ACC112 (cell line): ENCODE data around the gene SLC9C1.
A peak's percentile ranks its signal among the peaks of the same experiment; 100 is the strongest.

ENCODE experiments used
- H2AFZ ChIP-seq: fragments of 200-600 bp; sonication (generic); one replicate; pipeline ENCODE4 v1.6.0; 2017; ENCODE audit warnings: antibody characterized with exemption, low read length; ENCODE audit not compliant: unreplicated experiment
- H3K27ac ChIP-seq: fragments of 200-600 bp; sonication (generic); 2 replicates; pipeline ENCODE4 v1.5.1; 2014; ENCODE audit warnings: low read depth, mild to moderate bottlenecking, antibody characterized with exemption, low read length, moderate library complexity
- H3K27me3 ChIP-seq: fragments of 200-600 bp; sonication (generic); 2 replicates; pipeline ENCODE4 v1.6.1; 2014; ENCODE audit warnings: mild to moderate bottlenecking, antibody characterized with exemption, low read length, moderate library complexity, mixed read lengths; ENCODE audit not compliant: insufficient read depth
- H3K36me3 ChIP-seq: fragments of 200-600 bp; sonication (generic); 2 replicates; pipeline ENCODE4 v1.6.1; 2016; ENCODE audit warnings: mild to moderate bottlenecking, antibody characterized with exemption, low read length, moderate library complexity, mixed read lengths; ENCODE audit not compliant: insufficient read depth
- H3K4me1 ChIP-seq: fragments of 200-600 bp; sonication (generic); one replicate; pipeline ENCODE4 v1.6.1; 2016; ENCODE audit warnings: low read length, mixed read lengths; ENCODE audit not compliant: insufficient read depth, unreplicated experiment, control insufficient read depth
- H3K4me3 ChIP-seq: fragments of 200-600 bp; sonication (generic); 2 replicates; pipeline ENCODE4 v1.5.1; 2014; ENCODE audit warnings: mild to moderate bottlenecking, low read depth, low read length
- H3K79me2 ChIP-seq: fragments of 200-600 bp; sonication (generic); one replicate; pipeline ENCODE4 v1.6.0; 2016; ENCODE audit warnings: low read length; ENCODE audit not compliant: control insufficient read depth, unreplicated experiment, insufficient read depth

The SLC9C1 gene

GRCh38 chr3:112293368-112294321, at the start of gene SLC9C1:
SLC9C1 (minus strand) TSS chr3:112294216; CDS start chr3:112286791, 7,425 bp downstream.
- Histone ChIP-seq H3K27ac (peak within 1 kb of the TSS; percentile 1), H3K27me3 (no peaks in the 10 kb centered on the region), H3K4me1 (peaks cover 4% of the 10 kb centered on the region), H3K36me3 (no peaks in the 10 kb centered on the region), H3K79me2 (no peaks in the 10 kb centered on the region), H2AFZ (peak within 1 kb of the TSS; percentile 30), H3K4me3 (peak within 1 kb of the TSS; percentile 74)

GRCh38 chr3:112341386-112341785, 47.4 kb upstream of the SLC9C1 start:
- Histone ChIP-seq H3K27me3 (no peaks in the 10 kb centered on the region), H3K36me3 (peaks cover 4% of the 10 kb centered on the region; the same call in 1 of the 2 replicates)

GRCh38 chr3:112339609-112340008, 45.6 kb upstream of the SLC9C1 start:
- no peak overlapping the region for H3K27ac ChIP-seq
- H3K79me2 ChIP-seq = no peaks in the 10 kb centered on the region
- H3K27me3 ChIP-seq = no peaks in the 10 kb centered on the region
- H2AFZ ChIP-seq = no peak overlapping the region
- no peak overlapping the region for H3K4me3 ChIP-seq
- no peaks in the 10 kb centered on the region; the same call in 1 of the 2 replicates for H3K36me3 ChIP-seq
- peaks cover 8% of the 10 kb centered on the region for H3K4me1 ChIP-seq

More at GRCh38 chr3:112341386-112341785, 47.4 kb upstream of the SLC9C1 start:
- Histone ChIP-seq H3K4me1 (peaks cover 8% of the 10 kb centered on the region), H3K4me3 (no peak overlapping the region), H3K27ac (no peak overlapping the region), H2AFZ (no peak overlapping the region), H3K79me2 (no peaks in the 10 kb centered on the region)

- H3K4me3 ChIP-seq = no peak overlapping the region
- no peaks in the 10 kb centered on the region; the same call in 1 of the 2 replicates for H3K36me3 ChIP-seq
- no peak overlapping the region for H3K27ac ChIP-seq
- H2AFZ ChIP-seq = no peak overlapping the region
- H3K79me2 ChIP-seq = no peaks in the 10 kb centered on the region
- H3K27me3 ChIP-seq = no peaks in the 10 kb centered on the region
- H3K4me1 ChIP-seq = peaks cover 8% of the 10 kb centered on the region
These were observed 45.1 kb upstream of the SLC9C1 start for GRCh38 chr3:112339134-112339533.

GRCh38 chr3:112338727-112339056, 44.7 kb upstream of the SLC9C1 start:
- no peaks in the 10 kb centered on the region for H3K79me2 ChIP-seq
- no peak overlapping the region for H3K27ac ChIP-seq
- H3K27me3 ChIP-seq = no peaks in the 10 kb centered on the region
- peaks cover 8% of the 10 kb centered on the region for H3K4me1 ChIP-seq
- no peaks in the 10 kb centered on the region for H3K36me3 ChIP-seq
- no peak overlapping the region for H2AFZ ChIP-seq
- H3K4me3 ChIP-seq = no peak overlapping the region

GRCh38 chr3:112338021-112338726, 44.2 kb upstream of the SLC9C1 start:
- no peak overlapping the region for H2AFZ ChIP-seq
- H3K79me2 ChIP-seq = no peaks in the 10 kb centered on the region
- H3K4me1 ChIP-seq = peaks cover 8% of the 10 kb centered on the region
- H3K27ac ChIP-seq = no peak overlapping the region
- H3K27me3 ChIP-seq = no peaks in the 10 kb centered on the region
- H3K36me3 ChIP-seq = no peaks in the 10 kb centered on the region
- H3K4me3 ChIP-seq = no peak overlapping the region

GRCh38 chr3:112335434-112335781, 41.4 kb upstream of the SLC9C1 start:
- no peak overlapping the region for H3K4me3 ChIP-seq
- H3K27me3 ChIP-seq = no peaks in the 10 kb centered on the region
- H3K36me3 ChIP-seq = no peaks in the 10 kb centered on the region
- no peak overlapping the region for H3K27ac ChIP-seq
- H3K79me2 ChIP-seq = no peaks in the 10 kb centered on the region
- H2AFZ ChIP-seq = no peak overlapping the region
- H3K4me1 ChIP-seq = peaks cover 8% of the 10 kb centered on the region

- Histone ChIP-seq H3K36me3 (no peaks in the 10 kb centered on the region), H3K4me3 (peak overlapping the region; percentile 77), H3K4me1 (peaks cover 8% of the 10 kb centered on the region), H2AFZ (peak overlapping the region; percentile 28), H3K79me2 (no peaks in the 10 kb centered on the region), H3K27me3 (no peaks in the 10 kb centered on the region), H3K27ac (no peak overlapping the region)
These were observed 40.8 kb upstream of the SLC9C1 start for GRCh38 chr3:112334691-112335433.

- no peaks in the 10 kb centered on the region for H3K36me3 ChIP-seq
- H2AFZ ChIP-seq = peak overlapping the region; percentile 75
- peaks cover 8% of the 10 kb centered on the region for H3K4me1 ChIP-seq
- H3K27me3 ChIP-seq = no peaks in the 10 kb centered on the region
- peak overlapping the region; percentile 36 for H3K27ac ChIP-seq
- peak overlapping the region; percentile 77 for H3K4me3 ChIP-seq
- no peaks in the 10 kb centered on the region for H3K79me2 ChIP-seq
These were observed 39.6 kb upstream of the SLC9C1 start for GRCh38 chr3:112333381-112334317.
